ENCODE results near the gene HCN2. TPM values are rescaled to one million over a fixed set of nuclear protein-coding genes. Genes with fewer than 3 reads are reported as not detected.

Gene HCN2
- total and polyA plus RNA-seq, 8 donors: 0.06 to 0.50 (median 0.17) TPM

GRCh38 chr19:591099-591958 lies 1.6 kb downstream of the HCN2 start:
- no peak overlapping the region for H3K27ac ChIP-seq
- no peaks in the 10 kb centered on the region for H3K36me3 ChIP-seq
- TF ChIP-seq CTCF (IDR thresholded peaks at IDR 0.05): no peak
- peaks cover 0 to 21% of the 10 kb centered on the region in 2 donors for H3K4me1 ChIP-seq
- peak; percentile 67 for ATAC-seq
- DNase-seq: peak in 2 of 4 donors; percentile 36 to 70
- peaks cover 33 to 93% of the 10 kb centered on the region in 2 donors for H3K27me3 ChIP-seq
- no peaks in the 10 kb centered on the region for H3K9me3 ChIP-seq
- intact Hi-C loops (cut with DNase I): no loop called here
- no peak overlapping the region for H3K4me3 ChIP-seq

- DNase-seq (peak in 1 of 4 donors; percentile 66), ATAC-seq (no peak)
- Histone ChIP-seq H3K27me3 (peaks cover 33 to 93% of the 10 kb centered on the region in 2 donors), H3K36me3 (no peaks in the 10 kb centered on the region), H3K4me3 (no peak overlapping the region), H3K4me1 (peaks cover 0 to 21% of the 10 kb centered on the region in 2 donors), H3K9me3 (no peaks in the 10 kb centered on the region), H3K27ac (no peak overlapping the region)
- TF ChIP-seq CTCF (IDR thresholded peaks at IDR 0.05): no peak
- intact Hi-C loops (cut with DNase I): no loop called here
Observed at GRCh38 chr19:592101-592500, 2.4 kb downstream of the HCN2 start.

- no peaks in the 10 kb centered on the region for H3K36me3 ChIP-seq
- intact Hi-C loops (cut with DNase I): no loop called here
- peaks cover 0 to 20% of the 10 kb centered on the region in 2 donors for H3K4me1 ChIP-seq
- H3K27me3 ChIP-seq: peaks cover 30 to 84% of the 10 kb centered on the region in 2 donors
- ATAC-seq (no peak), DNase-seq (no peak)
- no peak overlapping the region for H3K27ac ChIP-seq
- no peak for TF ChIP-seq CTCF (IDR thresholded peaks at IDR 0.05)
- no peaks in the 10 kb centered on the region for H3K9me3 ChIP-seq
- no peak overlapping the region for H3K4me3 ChIP-seq
Observed at GRCh38 chr19:593055-593454, 3.4 kb downstream of the HCN2 start.

GRCh38 chr19:593505-593904 lies 3.8 kb downstream of the HCN2 start:
- no peaks in the 10 kb centered on the region for H3K9me3 ChIP-seq
- H3K27me3 ChIP-seq: peaks cover 25 to 80% of the 10 kb centered on the region in 2 donors
- no peak for ATAC-seq
- H3K27ac ChIP-seq: no peak overlapping the region
- DNase-seq: no peak
- no peaks in the 10 kb centered on the region for H3K36me3 ChIP-seq
- H3K4me3 ChIP-seq: no peak overlapping the region
- intact Hi-C loops (cut with DNase I): no loop called here
- peaks cover 0 to 15% of the 10 kb centered on the region in 2 donors for H3K4me1 ChIP-seq
- no peak for TF ChIP-seq CTCF (IDR thresholded peaks at IDR 0.05)

GRCh38 chr19:594265-594870 lies 4.7 kb downstream of the HCN2 start:
- no peaks in the 10 kb centered on the region for H3K9me3 ChIP-seq
- DNase-seq: no peak
- no peak for ATAC-seq
- no peak for TF ChIP-seq CTCF (IDR thresholded peaks at IDR 0.05)
- peaks cover 0 to 10% of the 10 kb centered on the region in 2 donors for H3K4me1 ChIP-seq
- H3K36me3 ChIP-seq: no peaks in the 10 kb centered on the region
- intact Hi-C loops (cut with DNase I): no loop called here
- no peak overlapping the region for H3K4me3 ChIP-seq
- H3K27ac ChIP-seq: no peak overlapping the region
- peaks cover 17 to 71% of the 10 kb centered on the region in 2 donors for H3K27me3 ChIP-seq

Measured in left lung (tissue), 10 donors.